ENCODE data around the gene GBX2.

Gene GBX2

DNA sequence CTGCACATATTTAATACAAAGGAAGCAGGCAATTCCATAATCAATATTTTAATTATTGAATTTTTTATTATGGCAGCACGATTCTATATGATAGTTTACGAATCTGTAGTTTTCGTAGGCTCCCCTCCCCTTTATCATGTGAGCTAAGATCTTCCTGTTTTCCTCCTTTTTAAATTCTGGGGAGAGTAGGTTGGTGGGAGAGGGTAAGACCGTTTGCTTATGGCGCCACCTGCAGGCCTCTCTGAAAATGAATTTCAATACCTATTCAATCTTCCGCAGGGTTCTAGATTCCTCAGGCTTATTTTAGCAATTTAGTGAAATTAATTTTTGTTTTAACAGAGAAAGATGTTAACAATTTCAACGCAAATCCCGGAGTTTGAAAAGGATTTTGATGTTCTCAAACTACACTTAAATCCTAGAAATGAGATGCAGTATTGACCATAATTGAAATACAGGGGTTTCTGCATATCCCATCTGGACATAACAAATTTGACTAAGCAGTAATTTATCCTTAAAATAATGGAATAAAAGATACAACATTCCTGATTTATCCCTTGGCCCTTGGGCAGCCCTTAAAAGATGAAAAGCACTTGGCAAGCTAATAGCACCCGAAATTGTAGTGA is 12.8 kb upstream of the GBX2 start:
- DNase-seq (ENCODE audit: low read depth in 3 of 3): peak in 1 of 3 experiments; percentile 35

DNA sequence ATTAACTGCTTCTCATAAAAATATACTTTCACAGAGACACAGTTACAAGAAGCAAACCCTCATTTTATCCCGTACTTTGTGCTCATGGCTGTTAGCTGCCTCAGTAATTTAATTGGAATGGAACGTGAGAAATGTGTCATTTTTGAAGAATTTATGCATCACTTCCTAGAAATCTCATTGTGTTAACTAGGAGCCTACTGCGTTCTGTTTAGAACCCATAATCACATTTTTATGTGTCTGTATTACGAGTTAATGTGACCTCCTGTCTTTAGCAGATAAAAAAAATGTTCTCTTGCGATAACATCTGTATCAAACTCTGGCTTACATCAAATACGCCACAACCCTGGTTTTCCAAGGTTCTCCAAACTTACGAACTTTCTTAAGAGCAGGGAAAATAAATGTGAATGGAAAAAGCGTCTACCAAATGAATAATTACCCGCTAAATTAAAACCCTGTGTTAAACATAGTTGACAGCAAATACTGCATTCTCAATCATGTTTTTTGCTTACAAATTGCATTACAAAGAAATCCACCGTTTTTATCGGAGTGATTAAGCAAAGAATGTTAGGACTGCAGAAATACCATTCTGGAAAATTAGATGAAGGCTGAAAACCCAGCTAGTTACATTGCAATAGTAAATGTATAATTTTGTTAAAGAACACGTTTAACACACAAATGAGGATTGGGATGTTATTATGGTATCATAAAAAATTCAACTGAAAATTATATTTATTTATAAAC is 12.1 kb upstream of the GBX2 start:
- DNase-seq (ENCODE audit: low read depth in 3 of 3): no peak

DNA sequence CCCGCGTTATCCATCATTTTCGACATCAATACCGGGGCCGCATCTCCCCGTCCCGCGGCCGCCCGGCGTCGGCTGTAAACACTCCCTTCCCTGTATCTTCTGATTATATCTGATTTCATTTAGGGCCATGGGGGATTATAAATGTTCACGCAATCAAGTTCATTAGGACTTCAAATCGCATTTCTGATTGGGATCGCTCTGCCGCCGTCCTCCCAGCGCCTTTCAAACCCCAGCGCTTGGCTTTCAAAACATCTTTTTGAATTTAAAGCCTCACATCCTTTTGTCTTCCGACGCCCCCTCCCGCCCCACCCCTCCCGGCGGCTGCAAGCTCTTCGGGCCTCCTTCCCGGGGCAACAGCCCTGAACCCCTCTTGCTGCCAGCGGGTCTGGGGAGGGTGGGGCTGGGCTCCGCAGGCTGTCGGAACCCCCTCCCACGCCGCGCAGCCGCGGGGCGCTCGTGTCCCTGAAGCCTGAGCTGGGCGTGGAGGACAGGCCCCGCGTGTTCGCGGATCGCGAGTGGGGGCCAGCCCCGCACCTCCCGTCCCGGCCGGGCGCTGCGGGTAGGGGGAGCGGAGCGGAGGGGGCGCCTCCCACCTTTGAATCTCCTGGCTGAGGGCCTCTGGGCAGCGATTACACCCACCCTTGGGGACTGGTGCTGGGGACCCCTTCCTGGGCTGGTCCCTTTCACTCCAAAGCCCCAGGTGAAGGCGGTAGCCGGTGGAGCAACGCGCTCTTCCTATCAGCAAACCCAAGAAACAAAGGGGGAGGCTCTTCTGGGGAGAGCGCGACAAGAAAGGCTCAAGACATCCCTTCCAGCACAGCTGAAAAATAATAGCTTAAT is 11.3 kb upstream of the GBX2 start:
- no peak for DNase-seq (ENCODE audit: low read depth in 3 of 3)

DNA sequence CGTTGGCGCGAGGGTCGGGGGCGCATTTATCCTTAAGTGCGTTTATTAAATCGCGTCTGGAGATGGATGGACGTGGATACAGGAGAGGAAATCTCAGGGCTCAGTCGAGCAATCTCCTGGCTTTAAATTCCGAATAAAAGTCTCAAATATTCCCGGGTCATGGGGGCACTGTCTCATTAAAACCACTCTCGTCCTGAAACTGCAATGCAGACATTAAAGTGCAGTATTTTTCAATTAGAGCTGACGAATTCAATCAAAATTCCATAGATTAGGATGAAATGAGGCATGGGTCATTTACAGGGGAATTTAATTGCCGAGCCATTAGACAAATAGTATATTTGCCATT is 10.7 kb upstream of the GBX2 start:
- no peak for DNase-seq (ENCODE audit: low read depth in 3 of 3)

DNA sequence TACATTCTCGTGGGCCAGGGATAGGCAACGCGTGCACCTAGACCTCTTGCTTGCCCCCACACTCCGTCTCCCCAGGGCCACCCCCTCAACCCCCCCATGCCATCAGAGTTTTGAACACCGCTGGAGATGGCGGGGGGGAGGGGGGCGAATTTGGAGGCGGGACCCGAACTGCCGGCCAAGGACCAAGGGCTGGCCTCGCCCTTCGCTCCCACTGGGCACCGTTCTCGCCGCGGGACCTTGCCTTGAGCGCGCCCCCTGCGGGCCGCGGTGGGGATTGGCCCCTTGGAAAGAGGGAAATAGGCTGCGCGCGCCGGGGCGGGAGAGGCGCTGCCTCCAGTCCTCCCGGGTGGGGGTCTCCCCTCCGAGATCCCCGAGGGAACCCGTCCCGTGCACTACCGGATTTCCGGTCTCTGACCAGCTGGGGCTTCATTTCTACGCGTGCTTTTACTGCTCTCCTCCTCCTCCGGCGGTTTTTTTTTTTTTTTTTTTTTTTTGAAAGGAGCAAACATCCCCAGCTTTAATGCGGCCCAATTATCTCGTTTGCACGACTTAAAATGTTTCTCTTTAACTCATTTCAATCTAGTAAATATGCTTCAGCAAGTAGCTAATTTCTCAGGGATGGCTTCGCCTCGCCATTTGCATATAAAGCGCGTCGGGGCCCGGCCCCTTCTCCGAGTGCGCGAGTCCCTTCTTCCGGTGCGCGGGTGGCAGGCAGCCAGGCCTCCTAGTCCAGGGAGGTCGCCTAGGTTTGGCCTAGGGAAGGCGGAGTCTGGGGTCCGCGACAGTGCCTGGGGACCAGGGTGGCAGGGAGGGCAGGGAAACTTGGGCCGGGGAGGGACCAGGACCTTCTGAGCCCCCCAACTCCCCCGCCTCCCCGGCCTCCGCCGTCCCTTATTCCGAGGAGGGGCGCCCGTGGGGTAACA is 10.0 kb upstream of the GBX2 start:
- peak in 1 of 3 experiments; percentile 45 for DNase-seq (ENCODE audit: low read depth in 3 of 3)

DNA sequence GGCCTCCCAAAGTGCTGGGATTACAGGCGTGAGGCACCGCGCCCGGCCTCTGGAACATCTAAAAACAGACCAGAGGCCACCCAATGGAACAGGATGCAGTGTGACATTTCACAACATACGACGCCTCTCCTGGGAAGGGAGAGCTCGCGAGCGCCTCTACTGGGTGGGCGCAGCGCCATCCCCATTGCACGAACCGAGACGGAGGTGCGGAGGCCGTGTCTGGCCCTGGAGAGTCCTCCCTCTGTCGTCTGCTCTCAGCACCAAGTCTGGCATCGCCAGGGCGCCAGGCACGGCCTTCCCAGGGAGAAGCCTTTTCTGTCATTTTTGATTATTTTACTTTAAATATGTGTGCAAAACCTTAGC is 9.4 kb upstream of the GBX2 start:
- peak in 1 of 3 experiments; percentile 50 for DNase-seq (ENCODE audit: low read depth in 3 of 3)

DNA sequence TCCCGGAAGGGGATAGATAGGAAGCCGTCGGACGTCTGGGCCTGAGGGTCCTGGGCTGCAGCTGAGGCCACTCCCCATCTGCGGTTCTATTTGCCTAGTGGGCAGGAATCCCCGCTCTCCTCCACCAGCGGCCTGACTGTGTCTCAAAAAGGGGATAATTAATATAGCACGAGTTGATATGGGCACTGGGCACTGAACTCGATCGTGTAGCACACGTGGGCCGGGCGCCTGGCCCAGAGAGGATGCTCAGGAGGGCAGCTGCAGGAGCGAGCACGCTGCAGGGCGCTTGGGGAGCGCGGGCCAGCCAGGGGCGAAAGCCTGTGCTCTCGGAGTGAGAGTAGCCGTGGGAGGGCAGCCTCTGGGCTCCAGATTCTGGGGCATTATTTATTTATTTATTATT is 8.8 kb upstream of the GBX2 start:
- no peak for DNase-seq (ENCODE audit: low read depth in 3 of 3)

DNA sequence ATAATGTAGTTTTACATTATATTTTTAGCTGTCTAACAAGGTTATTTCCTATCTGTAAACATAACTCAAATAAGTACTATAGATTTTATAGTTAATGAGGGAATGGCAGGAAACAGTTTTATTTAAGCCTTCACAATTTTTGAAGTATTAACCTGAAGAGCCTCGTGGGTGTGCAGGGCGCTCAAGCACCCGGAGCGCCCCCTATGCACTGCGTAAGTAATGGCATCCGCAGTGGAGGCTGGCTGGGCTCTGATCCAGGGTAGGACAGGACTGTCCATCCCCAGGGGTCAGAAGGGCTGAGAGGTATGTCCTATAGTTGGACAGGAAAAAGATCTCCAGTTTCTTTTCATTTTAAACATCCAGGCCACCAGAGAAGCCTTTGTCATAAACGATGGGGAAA is 8.2 kb upstream of the GBX2 start:
- DNase-seq (ENCODE audit: low read depth in 3 of 3): no peak

DNA sequence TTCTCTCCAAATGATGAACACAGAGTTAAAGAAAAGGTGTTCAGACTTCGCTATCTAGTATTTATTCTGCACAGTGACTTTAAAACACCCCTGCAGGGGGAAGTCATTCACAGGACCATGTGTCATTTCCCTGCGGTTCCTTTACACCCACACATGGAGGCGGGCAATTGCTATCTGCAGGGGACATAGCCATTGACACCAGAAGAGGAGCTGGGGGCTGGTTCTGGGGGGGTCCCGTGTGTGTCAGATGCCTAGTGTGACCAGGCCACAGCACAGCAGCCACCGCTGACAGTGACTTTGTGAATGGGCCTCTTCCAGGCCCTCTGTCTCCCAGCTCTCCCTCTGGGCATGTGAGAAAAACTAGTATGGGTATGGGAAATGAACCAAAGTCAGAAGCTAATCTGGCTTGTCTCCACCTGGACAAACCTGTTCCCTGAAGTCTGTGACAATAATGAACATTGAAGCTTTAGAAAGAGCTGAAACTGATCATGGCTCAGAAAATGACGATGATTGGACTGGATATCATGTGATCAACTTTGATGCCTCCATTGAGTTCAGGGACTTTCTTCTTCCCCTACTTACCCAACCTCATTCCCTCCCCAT is 7.5 kb upstream of the GBX2 start:
- DNase-seq (ENCODE audit: low read depth in 3 of 3): no peak

DNA sequence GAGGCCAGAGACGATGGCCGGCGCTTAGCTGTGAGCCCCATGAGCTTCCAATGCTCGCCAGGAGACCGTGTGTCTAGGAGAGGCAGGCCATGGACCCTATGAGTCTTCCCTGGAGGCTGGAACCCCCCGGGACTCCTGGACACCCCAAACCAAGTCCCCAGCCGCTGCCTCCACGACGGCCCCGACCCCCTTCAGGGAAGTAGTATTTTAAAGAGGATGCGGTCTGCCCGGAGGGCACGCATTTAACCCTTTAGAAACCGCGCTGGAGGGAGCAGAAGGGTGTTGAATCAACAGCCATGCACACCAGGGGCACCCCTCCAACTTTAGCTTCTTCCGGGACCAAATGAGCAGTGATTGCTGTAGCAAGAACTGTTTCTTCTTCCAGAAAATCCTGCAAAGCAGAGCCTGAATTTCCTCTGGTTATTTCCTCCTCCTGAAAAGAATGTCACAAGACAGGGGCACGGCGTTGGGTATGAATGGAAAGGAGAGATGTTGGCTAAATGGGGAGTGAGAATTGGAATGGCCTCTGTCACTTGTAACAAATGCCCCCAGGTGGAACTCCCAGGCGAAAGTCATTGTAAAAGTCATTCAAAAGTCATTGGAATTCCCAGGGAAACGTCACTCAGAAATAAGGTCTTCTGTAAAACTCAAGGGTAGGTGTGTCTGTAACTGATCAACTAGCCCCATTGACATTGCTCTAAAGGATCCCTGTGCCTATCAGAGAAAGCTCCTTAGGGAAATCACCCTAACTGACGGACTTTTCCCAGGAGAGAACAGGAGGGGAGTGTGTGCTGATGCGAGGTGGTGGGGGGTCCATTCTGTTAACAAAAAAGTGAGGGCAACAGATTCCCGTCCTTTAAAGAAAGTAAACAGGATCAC is 5.8 kb upstream of the GBX2 start:
- DNase-seq (ENCODE audit: low read depth in 3 of 3): no peak

DNA sequence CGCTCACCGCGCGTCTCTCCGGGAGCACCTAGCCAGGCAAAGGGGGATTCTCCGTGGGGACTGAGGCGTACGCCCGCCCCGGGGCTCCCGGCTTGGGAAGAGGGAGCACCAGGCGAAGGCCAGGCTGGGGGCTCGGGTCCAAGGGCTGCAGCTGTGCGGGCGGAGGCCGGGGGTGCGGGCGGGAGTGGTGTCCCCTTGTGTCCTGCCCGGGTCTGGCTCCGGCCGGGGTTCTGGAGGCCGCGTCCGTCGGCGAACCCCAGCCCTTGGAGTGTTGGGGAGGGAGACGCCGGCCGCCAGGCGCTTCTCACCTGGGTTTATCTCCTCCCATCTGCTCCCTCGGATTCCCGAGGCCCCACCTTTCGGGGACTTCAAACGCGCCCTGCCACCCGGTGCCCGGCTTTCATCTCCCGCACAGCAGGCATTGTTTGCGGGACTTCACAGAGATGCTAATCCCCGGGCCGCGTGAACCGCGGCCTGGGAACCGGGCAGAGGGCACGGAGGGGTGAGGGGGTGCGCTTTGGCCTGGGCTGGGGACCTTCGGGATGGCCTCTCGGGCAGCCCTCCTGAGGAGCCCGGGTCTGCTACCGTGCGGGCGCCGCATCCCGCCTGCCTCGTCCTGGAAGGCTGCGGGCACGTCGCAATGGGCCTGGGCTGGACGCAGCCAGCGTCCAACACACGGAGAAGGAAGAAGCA is 5.0 kb upstream of the GBX2 start:
- DNase-seq (ENCODE audit: low read depth in 3 of 3): no peak

DNA sequence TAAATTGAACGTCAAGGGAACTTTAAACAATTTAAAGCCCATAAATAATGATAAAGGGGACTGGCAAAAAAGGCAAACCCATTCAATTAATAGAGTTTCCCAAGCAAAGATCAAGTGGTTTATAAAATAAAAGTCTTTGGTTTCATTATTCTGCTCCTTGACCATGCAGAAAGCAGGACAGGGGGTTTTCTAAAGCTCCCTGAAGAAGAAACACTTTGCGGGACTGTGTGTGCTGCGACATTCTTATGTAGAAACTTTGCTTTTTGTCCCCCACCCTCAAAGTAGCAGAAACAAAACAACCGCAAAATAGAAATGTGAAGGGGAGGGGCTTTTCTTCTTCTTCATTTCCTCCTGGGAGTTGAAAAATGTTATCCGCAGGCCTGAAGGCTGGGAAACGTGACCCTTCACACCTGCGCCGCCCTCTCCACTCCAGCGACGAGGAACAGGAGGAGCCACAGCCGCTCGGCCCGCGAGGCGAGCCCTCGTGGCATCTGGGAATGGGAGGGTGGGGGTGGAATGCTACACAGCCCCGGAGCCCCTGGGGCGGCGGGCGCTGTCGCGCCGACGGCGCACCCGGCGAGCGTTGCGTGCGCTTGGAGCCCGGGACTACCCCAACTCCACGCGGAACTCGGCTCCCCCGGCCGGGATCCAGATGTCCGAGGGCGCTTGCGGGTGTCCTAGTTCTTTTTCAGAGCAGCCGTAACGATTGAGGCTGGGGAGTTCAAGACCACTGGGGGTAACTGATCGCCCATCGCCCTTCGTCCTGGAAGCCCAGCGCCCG is 4.3 kb upstream of the GBX2 start:
- DNase-seq (ENCODE audit: low read depth in 3 of 3): no peak

DNA sequence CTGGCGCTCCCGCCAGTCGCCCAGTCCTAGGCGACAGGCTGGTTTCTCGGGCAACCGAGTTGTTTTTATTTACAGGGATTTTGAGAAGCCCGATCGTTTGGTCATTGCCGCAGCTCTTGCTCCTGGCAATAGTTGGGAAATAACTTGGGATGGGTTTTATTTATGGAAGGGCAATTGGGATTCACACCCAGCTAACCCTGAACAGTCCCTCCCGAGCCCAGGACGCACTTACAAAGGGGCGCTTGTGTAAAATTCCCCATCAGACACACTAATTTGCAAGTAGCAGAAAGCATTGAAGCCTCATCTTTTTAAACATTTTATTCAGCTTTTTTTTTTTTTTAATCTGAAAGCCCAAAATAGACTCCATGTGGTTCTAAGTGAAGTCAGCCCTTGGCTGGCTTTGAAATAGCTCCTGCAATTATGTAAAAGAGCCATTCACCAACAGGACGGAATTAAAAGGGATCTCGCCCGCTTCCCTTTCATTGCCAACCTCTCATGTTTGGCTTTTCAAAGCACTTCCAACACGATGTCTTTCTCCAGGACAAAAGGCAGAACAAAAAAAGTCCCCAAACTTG is 3.6 kb upstream of the GBX2 start:
- DNase-seq (ENCODE audit: low read depth in 3 of 3): no peak

DNA sequence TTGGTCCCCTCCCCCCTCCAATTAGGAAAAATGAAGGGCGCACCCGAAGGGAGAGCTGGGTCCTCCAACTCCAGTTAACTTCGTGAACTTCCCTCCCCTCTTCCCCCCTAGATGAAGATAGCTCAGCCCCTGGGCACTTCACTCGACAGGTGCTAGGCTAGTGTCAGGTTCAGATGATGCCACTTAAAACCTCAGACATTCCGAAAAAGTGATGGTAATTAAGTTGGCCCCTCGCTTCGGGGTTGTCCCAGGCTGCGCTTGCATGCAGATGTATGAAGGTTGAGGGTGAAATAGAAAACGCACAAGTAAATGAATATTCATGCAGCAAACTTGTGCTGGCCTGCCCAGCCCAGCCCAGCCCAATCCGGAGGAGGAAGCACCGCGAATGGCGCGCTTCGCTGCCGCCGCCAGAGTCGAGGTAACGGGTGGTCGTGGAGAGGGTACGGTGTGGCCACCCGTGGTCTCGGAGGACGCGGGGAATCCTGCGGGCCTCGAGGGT is 3.0 kb upstream of the GBX2 start:
- no peak for DNase-seq (ENCODE audit: low read depth in 3 of 3)

DNA sequence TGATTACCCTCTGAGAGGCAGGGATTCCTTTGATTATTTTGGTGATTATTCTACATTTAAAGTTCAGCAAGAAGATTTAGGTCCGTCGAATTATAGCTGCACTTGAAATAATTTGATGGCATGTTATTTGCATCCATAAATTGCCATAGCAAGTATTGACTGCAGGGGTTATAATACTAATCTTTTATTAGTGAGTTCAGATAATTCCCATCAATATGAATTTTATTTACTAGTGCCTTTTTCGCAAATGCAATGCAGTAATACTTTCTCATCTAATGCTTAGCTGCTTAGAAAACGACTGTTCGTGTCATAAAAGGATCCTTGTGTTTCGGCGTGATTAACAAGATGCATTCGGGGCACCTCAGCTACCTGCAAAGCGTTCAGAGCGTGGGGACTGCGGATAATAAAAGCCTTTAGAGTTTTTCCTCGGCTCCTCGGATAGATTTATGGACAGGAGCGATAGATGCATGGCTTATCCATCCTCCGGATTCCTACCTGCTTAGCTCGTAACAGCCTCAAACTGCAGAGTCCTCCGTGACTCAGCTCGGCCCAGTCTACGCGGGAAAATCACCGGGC is 2.5 kb upstream of the GBX2 start:
- DNase-seq (ENCODE audit: low read depth in 3 of 3): no peak

DNA sequence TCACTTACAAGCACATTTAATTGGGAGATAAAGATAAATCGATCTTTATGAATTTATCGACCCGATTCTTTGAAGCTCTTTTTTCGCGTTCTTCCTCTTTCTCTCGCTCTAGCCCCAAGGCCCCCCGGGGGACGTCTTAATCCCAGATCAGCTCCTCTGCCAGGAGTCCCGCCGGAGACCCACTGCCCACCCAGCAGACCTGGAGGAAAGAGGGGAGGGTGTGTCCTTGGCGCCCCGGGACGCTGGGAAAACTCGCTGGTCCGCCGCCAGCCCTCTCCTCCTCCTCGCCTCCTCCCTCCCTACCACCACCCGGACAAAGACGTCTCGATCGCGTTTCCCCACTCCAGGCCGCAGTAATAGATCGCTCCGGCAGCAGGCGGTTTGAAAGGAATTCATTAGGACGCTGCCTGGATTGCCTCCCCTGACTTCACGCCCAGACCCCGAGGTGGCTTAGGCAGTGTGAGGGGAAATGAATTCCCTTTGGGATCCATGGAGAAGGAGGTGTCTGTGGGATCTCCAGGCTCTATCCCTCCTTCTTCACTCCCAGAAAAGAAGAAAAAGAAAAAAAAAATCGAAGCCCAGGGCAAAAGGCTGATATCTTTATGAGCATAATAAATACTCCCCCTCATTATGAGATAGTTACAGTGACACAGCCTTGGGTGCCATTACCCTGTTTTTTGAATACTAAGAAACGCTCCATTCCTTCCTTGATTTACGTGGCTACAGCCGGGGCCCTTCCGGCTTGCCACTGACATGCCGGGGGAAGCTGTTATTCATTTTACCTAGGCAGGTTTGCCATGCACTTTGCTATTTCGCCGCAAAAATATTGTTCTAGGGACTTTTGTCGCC is 1.8 kb upstream of the GBX2 start:
- no peak for DNase-seq (ENCODE audit: low read depth in 3 of 3)

DNA sequence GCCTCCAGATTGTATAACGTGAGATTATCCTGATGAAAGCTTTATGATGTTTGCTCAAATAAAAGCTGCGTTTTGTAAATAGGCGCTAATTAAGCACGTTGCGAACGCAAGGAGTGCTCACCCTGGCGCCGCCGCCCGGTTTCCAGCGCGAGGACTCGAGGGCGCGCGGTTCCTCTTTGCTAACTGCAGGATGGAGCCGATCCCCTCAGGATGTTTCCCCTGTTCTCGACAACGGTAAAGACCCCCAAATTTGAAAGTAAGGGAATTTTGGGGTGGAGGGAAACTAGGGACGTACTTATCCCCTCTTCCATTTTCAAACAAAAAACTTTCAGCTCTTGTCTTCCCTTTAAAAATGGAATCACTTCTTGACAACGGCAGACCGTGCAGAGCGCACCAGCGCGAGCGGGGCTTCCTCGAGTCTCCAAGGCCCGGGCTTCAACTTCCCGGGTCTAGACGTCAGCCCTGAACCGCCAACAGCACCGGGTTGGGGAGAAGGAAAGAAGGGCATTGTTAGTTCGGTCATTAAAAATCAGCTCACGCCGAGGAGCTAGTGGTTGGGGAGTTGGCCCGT is 1.1 kb upstream of the GBX2 start:
- DNase-seq (ENCODE audit: low read depth in 3 of 3): no peak
